ENCODE results near the gene C3orf38.

- TF ChIP-seq CTCF (conservative IDR thresholded peaks at IDR 0.05): no peak
- TF ChIP-seq EZH2 (IDR thresholded peaks at IDR 0.05; ENCODE audit: low read depth): no peak
Observed at GRCh38 chr3:88151358-88151757, 1.6 kb downstream of the C3orf38 start.
